Suprapubic skin (tissue), 4 donors: ENCODE measurements around the gene CXCR1. TPM values are rescaled to one million over a fixed set of nuclear protein-coding genes. Genes with fewer than 3 reads are reported as not detected.

Source experiments
- DNase-seq, 2 donors: peaks; one replicate each; pipeline ENCODE4 v3.0.0-alpha.2; 2019; ENCODE audit warnings: low spot score in 2 of 2
- H3K27ac ChIP-seq: fragments of 200-600 bp; sonication (generic); one replicate; pipeline ENCODE4 v1.5.1; 2019
- H3K27me3 ChIP-seq: fragments of 200-600 bp; sonication (generic); one replicate; pipeline ENCODE4 v1.5.1; 2019
- H3K36me3 ChIP-seq: fragments of 200-600 bp; sonication (generic); one replicate; pipeline ENCODE4 v1.5.1; 2019
- H3K4me1 ChIP-seq: fragments of 200-600 bp; sonication (generic); one replicate; pipeline ENCODE4 v1.5.1; 2019
- H3K4me3 ChIP-seq: fragments of 200-600 bp; sonication (generic); one replicate; pipeline ENCODE4 v1.5.1; 2019; ENCODE audit warnings: mild to moderate bottlenecking
- H3K9me3 ChIP-seq: fragments of 200-600 bp; sonication (generic); one replicate; pipeline ENCODE4 v1.5.1; 2019
- CTCF ChIP-seq, 2 donors: fragments of 200-600 bp in 1 of 2; fragments of 450-650 bp in 1 of 2; sonication (generic) in 1 of 2; IDR thresholded peaks; one replicate each; pipeline ENCODE4 v1.5.1; 2016 to 2019; ENCODE audit warnings: antibody characterized with exemption in 2 of 2, mild to moderate bottlenecking in 1 of 2, moderate library complexity in 1 of 2
- EP300 ChIP-seq: sonication (generic); formaldehyde crosslinking; IDR thresholded peaks from one replicate; pipeline ENCODE4 v1.6.1; 2017; ENCODE audit warnings: antibody characterized with exemption
- POLR2A ChIP-seq, 2 donors: fragments of 450-650 bp; IDR thresholded peaks; one replicate each; pipeline ENCODE4 v1.6.1; 2017; ENCODE audit warnings: antibody characterized with exemption in 2 of 2, mild to moderate bottlenecking in 2 of 2, moderate library complexity in 2 of 2
- POLR2AphosphoS5 ChIP-seq, 3 donors: sonication (generic); formaldehyde crosslinking; IDR thresholded peaks; one replicate each; pipeline ENCODE4 v1.6.1; 2017; ENCODE audit warnings: antibody characterized with exemption in 3 of 3
- WGBS: methylation state at CpG from one replicate; pipeline ENCODE4 v1.1.5; 2018; 5-methylcytosine and 5-hydroxymethylcytosine counted together
- total RNA-seq, 4 donors: library from RNA; depleted of rRNA; stranded (reverse); fragments of >200 nt; gene quantifications; one replicate each; pipeline ENCODE4 v1.1.0, GENCODE V29; 2016

CXCR1 gene
- total RNA-seq, 4 donors from 2014 or later, result 0.87 to 1.0 TPM; not detected in 2

- Histone ChIP-seq H3K4me1 (peaks cover 7% of the 10 kb centered on the region), H3K27me3 (peaks cover 2% of the 10 kb centered on the region), H3K4me3 (no peak overlapping the region), H3K27ac (no peak overlapping the region), H3K9me3 (no peaks in the 10 kb centered on the region), H3K36me3 (no peaks in the 10 kb centered on the region)
- 54% methylated on average over 1 of the region's 1 CpG for WGBS
- TF ChIP-seq POLR2A (IDR thresholded peaks at IDR 0.05), result no peak
- TF ChIP-seq CTCF (IDR thresholded peaks at IDR 0.05), result no peak
- TF ChIP-seq POLR2AphosphoS5 (IDR thresholded peaks at IDR 0.05), result no peak
- TF ChIP-seq EP300, result no peak
- DNase-seq, result no peak
Measured at GRCh38 chr2:218168016-218168415, 1.3 kb upstream of the CXCR1 start.

- no peaks in the 10 kb centered on the region for H3K9me3 ChIP-seq
- WGBS, result 79% methylated on average over 1 of the region's 1 CpG
Measured at GRCh38 chr2:218162814-218163213, 3.9 kb downstream of the CXCR1 start.

GRCh38 chr2:218161644-218162043 lies 5.1 kb downstream of the CXCR1 start:
- no peak for DNase-seq
- H3K4me3 ChIP-seq, result no peak overlapping the region
- H3K27ac ChIP-seq, result no peak overlapping the region
- H3K36me3 ChIP-seq, result no peaks in the 10 kb centered on the region
- H3K27me3 ChIP-seq, result no peaks in the 10 kb centered on the region
- H3K9me3 ChIP-seq, result no peaks in the 10 kb centered on the region
- peaks cover 4% of the 10 kb centered on the region for H3K4me1 ChIP-seq
- TF ChIP-seq POLR2AphosphoS5 (IDR thresholded peaks at IDR 0.05) (no peak), EP300 (no peak), CTCF (IDR thresholded peaks at IDR 0.05) (no peak), POLR2A (IDR thresholded peaks at IDR 0.05) (no peak)
- WGBS, result 91% methylated on average over 2 of the region's 2 CpGs

More at GRCh38 chr2:218162814-218163213, 3.9 kb downstream of the CXCR1 start:
- no peaks in the 10 kb centered on the region for H3K36me3 ChIP-seq
- TF ChIP-seq POLR2AphosphoS5 (IDR thresholded peaks at IDR 0.05), result no peak
- no peak for TF ChIP-seq POLR2A (IDR thresholded peaks at IDR 0.05)
- TF ChIP-seq EP300, result no peak
- no peak for TF ChIP-seq CTCF (IDR thresholded peaks at IDR 0.05)
- H3K4me3 ChIP-seq, result no peak overlapping the region
- no peak for DNase-seq
- H3K4me1 ChIP-seq, result peaks cover 7% of the 10 kb centered on the region
- H3K27me3 ChIP-seq, result no peaks in the 10 kb centered on the region
- H3K27ac ChIP-seq, result no peak overlapping the region

- H3K4me1 ChIP-seq, result peaks cover 14% of the 10 kb centered on the region
- no peaks in the 10 kb centered on the region for H3K27me3 ChIP-seq
- WGBS, result 76% methylated on average over 7 of the region's 7 CpGs
- no peak overlapping the region for H3K4me3 ChIP-seq
- no peaks in the 10 kb centered on the region for H3K9me3 ChIP-seq
- H3K27ac ChIP-seq, result no peak overlapping the region
- H3K36me3 ChIP-seq, result no peaks in the 10 kb centered on the region
- TF ChIP-seq POLR2AphosphoS5 (IDR thresholded peaks at IDR 0.05), result no peak
- no peak for TF ChIP-seq POLR2A (IDR thresholded peaks at IDR 0.05)
- TF ChIP-seq CTCF (IDR thresholded peaks at IDR 0.05), result no peak
- TF ChIP-seq EP300, result no peak
- no peak for DNase-seq
Measured at GRCh38 chr2:218155953-218156479, 10.7 kb downstream of the CXCR1 start.

- Histone ChIP-seq H3K9me3 (no peaks in the 10 kb centered on the region), H3K36me3 (no peaks in the 10 kb centered on the region), H3K4me3 (no peak overlapping the region), H3K27me3 (no peaks in the 10 kb centered on the region), H3K4me1 (peaks cover 14% of the 10 kb centered on the region), H3K27ac (peak overlapping the region; percentile 34)
- 23% methylated on average over 1 of the region's 1 CpG for WGBS
- peak in 1 of 2 donors; percentile 66 for DNase-seq
- no peak for TF ChIP-seq CTCF (IDR thresholded peaks at IDR 0.05)
- no peak for TF ChIP-seq POLR2AphosphoS5 (IDR thresholded peaks at IDR 0.05)
- no peak for TF ChIP-seq POLR2A (IDR thresholded peaks at IDR 0.05)
- TF ChIP-seq EP300, result no peak
Measured at GRCh38 chr2:218152777-218153176, 14.0 kb downstream of the CXCR1 start.
